Karpas-422 (cell line): ENCODE measurements around the gene TM7SF3. TPM values are rescaled to one million over a fixed set of nuclear protein-coding genes. Genes with fewer than 3 reads are reported as not detected.
A peak's percentile ranks its signal among the peaks of the same experiment; 100 is the strongest.

Experiments used
- DNase-seq: peaks from one replicate; pipeline ENCODE4 v3.0.0-alpha.2; 2015
- H2AFZ ChIP-seq: fragments of 200-600 bp; sonication (generic); 2 replicates; pipeline ENCODE4 v1.6.1; 2014; ENCODE audit warnings: antibody characterized with exemption, low read length, mixed read lengths
- H3K27ac ChIP-seq: fragments of 200-600 bp; sonication (generic); 2 replicates; pipeline ENCODE4 v1.5.1; 2014; ENCODE audit warnings: mild to moderate bottlenecking, low read length, moderate library complexity
- H3K27me3 ChIP-seq: fragments of 200-600 bp; sonication (generic); 2 replicates; pipeline ENCODE4 v1.6.1; 2014; ENCODE audit warnings: low read length, mixed read lengths
- H3K36me3 ChIP-seq: fragments of 200-600 bp; sonication (generic); 2 replicates; pipeline ENCODE4 v1.6.1; 2014; ENCODE audit warnings: low read length, mixed read lengths; ENCODE audit not compliant: insufficient read depth
- H3K4me1 ChIP-seq: fragments of 200-600 bp; sonication (generic); 2 replicates; pipeline ENCODE4 v1.6.1; 2014; ENCODE audit warnings: mild to moderate bottlenecking, low read length, mixed read lengths
- H3K4me2 ChIP-seq: fragments of 200-600 bp; sonication (generic); 2 replicates; pipeline ENCODE4 v1.6.1; 2014; ENCODE audit warnings: low read length, low read depth, mild to moderate bottlenecking; ENCODE audit not compliant: poor library complexity, severe bottlenecking
- H3K4me3 ChIP-seq: fragments of 200-600 bp; sonication (generic); 2 replicates; pipeline ENCODE4 v1.5.1; 2014; ENCODE audit warnings: mild to moderate bottlenecking, antibody characterized with exemption, low read length, mixed read lengths
- H3K79me2 ChIP-seq: fragments of 200-600 bp; sonication (generic); 2 replicates; pipeline ENCODE4 v1.6.1; 2014; ENCODE audit warnings: mild to moderate bottlenecking, low read length, mixed read lengths
- H3K9ac ChIP-seq: fragments of 200-600 bp; sonication (generic); 2 replicates; pipeline ENCODE4 v1.6.0; 2014; ENCODE audit warnings: low read length
- H3K9me2 ChIP-seq: fragments of 200-600 bp; sonication (generic), shearing (Covaris generic); replicated peaks from 2 replicates; pipeline ENCODE4 v1.6.0; 2014; ENCODE audit warnings: mild to moderate bottlenecking, low read length, moderate library complexity; ENCODE audit not compliant: insufficient read depth
- H3K9me3 ChIP-seq: fragments of 300-700, 200-600 bp; sonication (generic); 2 replicates; pipeline ENCODE4 v1.6.1; 2014; ENCODE audit warnings: low read length, mixed read lengths
- H4K20me1 ChIP-seq: fragments of 200-600 bp; sonication (generic); 2 replicates; pipeline ENCODE4 v1.6.1; 2014; ENCODE audit warnings: mild to moderate bottlenecking, antibody characterized with exemption, low read length, low read depth; ENCODE audit not compliant: insufficient read depth
- total RNA-seq: library from RNA; depleted of rRNA; stranded (reverse); fragments of >200 nt; shearing (Covaris generic); gene quantifications from 2 replicates; pipeline ENCODE4 v1.2.3, GENCODE V29; 2014; ENCODE audit warnings: low replicate concordance

TM7SF3 gene
- total RNA-seq, 1 experiment from 2014 or later, result 59.0 TPM

- Histone ChIP-seq H4K20me1 (no peaks in the 10 kb centered on the region), H3K9me2 (0 out of 2 replicates have a peak, but pooled peaks cover 6% of the 10 kb centered on the region), H3K27ac (no peak overlapping the region), H2AFZ (no peak overlapping the region), H3K36me3 (no peaks in the 10 kb centered on the region; the same call in 1 of the 2 replicates), H3K4me1 (no peaks in the 10 kb centered on the region), H3K9me3 (no peaks in the 10 kb centered on the region), H3K27me3 (no peaks in the 10 kb centered on the region), H3K4me3 (no peak overlapping the region), H3K4me2 (no peak overlapping the region), H3K79me2 (peaks cover 10% of the 10 kb centered on the region; the same call in 1 of the 2 replicates), H3K9ac (no peak overlapping the region)
- DNase-seq, result no peak
These were observed 26.4 kb downstream of the TM7SF3 start for GRCh38 chr12:26987634-26988424.

DNA sequence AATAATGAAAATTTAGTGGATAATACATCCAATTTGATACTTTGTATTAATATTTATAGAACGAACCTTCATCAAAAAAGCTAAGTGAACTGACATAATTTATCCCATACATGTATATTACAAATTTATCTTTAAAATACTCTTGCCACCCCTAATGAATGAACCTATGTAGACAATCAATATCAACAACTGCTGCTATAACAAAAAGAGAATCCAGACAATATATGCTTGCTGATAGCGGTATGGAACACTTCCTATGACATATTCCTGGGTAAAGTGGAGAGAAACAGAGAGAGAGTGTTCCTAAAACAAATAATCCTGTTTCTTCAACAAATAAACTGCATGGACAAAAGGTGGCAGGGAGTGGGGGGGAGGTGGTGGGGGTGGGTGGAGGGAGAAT, 31.3 kb downstream of the TM7SF3 start:
- Histone ChIP-seq H3K9ac (no peak overlapping the region), H4K20me1 (no peaks in the 10 kb centered on the region)

DNA sequence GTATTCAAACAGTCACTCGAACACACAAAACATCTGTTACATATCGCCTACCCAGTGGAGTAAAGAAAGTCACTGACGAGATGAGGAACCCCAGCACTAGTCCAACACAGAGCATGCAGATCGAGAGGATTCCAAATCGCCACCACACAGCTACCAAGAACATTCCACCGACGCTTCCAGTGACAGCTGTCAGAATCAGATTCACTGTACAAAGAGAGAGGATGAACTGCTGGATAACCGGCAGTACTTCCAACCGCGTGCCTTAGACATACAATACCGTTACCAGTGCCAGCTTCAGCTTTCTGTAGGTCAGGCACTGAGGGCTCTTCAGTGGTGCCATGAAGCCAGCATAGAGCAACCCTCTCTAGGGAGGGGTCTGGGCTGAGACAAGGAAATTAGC, 34.5 kb downstream of the TM7SF3 start:
- Histone ChIP-seq H3K36me3 (peaks cover 13% of the 10 kb centered on the region; the same call in 1 of the 2 replicates), H3K79me2 (0 out of 2 replicates have a peak, but pooled peaks cover 4% of the 10 kb centered on the region), H3K9me2 (no peaks in the 10 kb centered on the region), H3K27me3 (no peaks in the 10 kb centered on the region), H2AFZ (no peak overlapping the region), H3K4me3 (no peak overlapping the region), H3K4me2 (no peak overlapping the region), H3K4me1 (no peaks in the 10 kb centered on the region), H3K9me3 (no peaks in the 10 kb centered on the region), H3K9ac (no peak overlapping the region), H4K20me1 (no peaks in the 10 kb centered on the region), H3K27ac (no peak overlapping the region)
- no peak for DNase-seq

More for the DNA sequence above, 31.3 kb downstream of the TM7SF3 start:
- Histone ChIP-seq H3K4me3 (no peak overlapping the region), H3K4me1 (no peaks in the 10 kb centered on the region), H3K9me3 (no peaks in the 10 kb centered on the region), H3K79me2 (peaks cover 14% of the 10 kb centered on the region; the same call in 1 of the 2 replicates), H3K36me3 (peaks cover 7% of the 10 kb centered on the region; the same call in 1 of the 2 replicates), H3K9me2 (0 out of 2 replicates have a peak, but pooled peaks cover 6% of the 10 kb centered on the region), H3K27ac (no peak overlapping the region), H2AFZ (no peak overlapping the region), H3K4me2 (no peak overlapping the region), H3K27me3 (no peaks in the 10 kb centered on the region)
- no peak for DNase-seq

DNA sequence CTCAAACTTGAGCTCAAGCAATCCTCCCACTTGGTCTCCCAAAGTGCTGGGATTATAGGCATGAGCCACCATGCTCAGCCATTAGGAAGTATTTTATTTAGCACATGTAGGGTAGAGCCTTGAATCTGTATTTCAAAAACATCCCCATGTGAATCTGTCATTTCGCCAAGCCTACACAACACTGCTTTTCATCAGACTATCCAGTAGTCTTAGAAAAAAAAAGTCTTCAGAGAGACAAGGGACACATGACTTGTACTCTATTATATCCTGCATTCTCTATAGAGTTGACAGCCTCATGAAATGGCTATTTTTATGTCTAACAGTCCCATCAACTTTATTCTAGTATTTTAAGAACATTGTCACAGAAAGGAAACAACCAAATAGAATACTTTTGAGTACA, 35.4 kb downstream of the TM7SF3 start:
- no peaks in the 10 kb centered on the region for H3K27me3 ChIP-seq

GRCh38 chr12:26976687-26977086, 37.5 kb downstream of the TM7SF3 start:
- Histone ChIP-seq H3K4me3 (no peak overlapping the region), H3K4me2 (no peak overlapping the region), H3K27me3 (no peaks in the 10 kb centered on the region), H3K9me2 (no peaks in the 10 kb centered on the region), H3K4me1 (peaks cover 4% of the 10 kb centered on the region; the same call in 1 of the 2 replicates), H3K79me2 (0 out of 2 replicates have a peak, but pooled peaks cover 4% of the 10 kb centered on the region), H3K27ac (no peak overlapping the region), H2AFZ (no peak overlapping the region), H3K9me3 (no peaks in the 10 kb centered on the region), H3K36me3 (peaks cover 21% of the 10 kb centered on the region; the same call in 1 of the 2 replicates), H4K20me1 (no peaks in the 10 kb centered on the region), H3K9ac (no peak overlapping the region)
- no peak for DNase-seq

More for the DNA sequence above, 35.4 kb downstream of the TM7SF3 start:
- Histone ChIP-seq H2AFZ (no peak overlapping the region), H3K27ac (no peak overlapping the region), H4K20me1 (no peaks in the 10 kb centered on the region), H3K9ac (no peak overlapping the region), H3K4me1 (no peaks in the 10 kb centered on the region), H3K9me3 (no peaks in the 10 kb centered on the region), H3K36me3 (peaks cover 19% of the 10 kb centered on the region; the same call in 1 of the 2 replicates), H3K4me3 (no peak overlapping the region), H3K4me2 (no peak overlapping the region), H3K9me2 (no peaks in the 10 kb centered on the region), H3K79me2 (0 out of 2 replicates have a peak, but pooled peaks cover 4% of the 10 kb centered on the region)
- DNase-seq, result no peak

DNA sequence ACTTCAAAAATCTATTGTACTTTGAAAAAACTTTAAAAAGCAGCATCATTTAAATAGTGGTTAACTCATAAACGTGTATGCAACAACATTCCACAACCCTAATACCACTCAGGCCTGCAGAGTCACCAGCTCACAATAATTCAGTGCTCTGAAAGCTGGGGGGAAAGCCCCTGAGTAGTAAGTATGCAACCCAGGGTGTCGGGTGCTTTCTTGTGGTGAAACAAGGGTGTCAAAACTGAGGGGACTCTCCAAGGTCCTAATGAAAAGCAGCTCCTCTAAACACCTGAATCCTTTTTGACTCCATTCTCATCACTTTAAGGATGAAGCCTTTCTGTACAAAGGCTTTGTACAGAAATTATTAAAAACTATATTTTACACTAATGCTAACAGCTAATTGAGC, 42.2 kb downstream of the TM7SF3 start:
- DNase-seq, result no peak
- Histone ChIP-seq H4K20me1 (no peaks in the 10 kb centered on the region), H3K27me3 (no peaks in the 10 kb centered on the region), H2AFZ (no peak overlapping the region), H3K9ac (no peak overlapping the region), H3K9me3 (no peaks in the 10 kb centered on the region), H3K4me2 (no peak overlapping the region), H3K79me2 (no peaks in the 10 kb centered on the region), H3K4me3 (no peak overlapping the region), H3K27ac (peak overlapping the region; percentile 16), H3K36me3 (peaks cover 30% of the 10 kb centered on the region; the same call in 1 of the 2 replicates), H3K9me2 (no peaks in the 10 kb centered on the region), H3K4me1 (peaks cover 11% of the 10 kb centered on the region)

- Histone ChIP-seq H3K4me1 (peaks cover 11% of the 10 kb centered on the region), H3K27ac (no peak overlapping the region), H3K9me2 (no peaks in the 10 kb centered on the region), H3K27me3 (no peaks in the 10 kb centered on the region), H3K79me2 (no peaks in the 10 kb centered on the region), H3K9me3 (no peaks in the 10 kb centered on the region), H4K20me1 (no peaks in the 10 kb centered on the region), H3K4me3 (no peak overlapping the region), H3K36me3 (peaks cover 32% of the 10 kb centered on the region), H3K4me2 (no peak overlapping the region), H3K9ac (no peak overlapping the region), H2AFZ (no peak overlapping the region)
- DNase-seq, result no peak
These were observed 44.0 kb downstream of the TM7SF3 start for GRCh38 chr12:26970136-26970535.

DNA sequence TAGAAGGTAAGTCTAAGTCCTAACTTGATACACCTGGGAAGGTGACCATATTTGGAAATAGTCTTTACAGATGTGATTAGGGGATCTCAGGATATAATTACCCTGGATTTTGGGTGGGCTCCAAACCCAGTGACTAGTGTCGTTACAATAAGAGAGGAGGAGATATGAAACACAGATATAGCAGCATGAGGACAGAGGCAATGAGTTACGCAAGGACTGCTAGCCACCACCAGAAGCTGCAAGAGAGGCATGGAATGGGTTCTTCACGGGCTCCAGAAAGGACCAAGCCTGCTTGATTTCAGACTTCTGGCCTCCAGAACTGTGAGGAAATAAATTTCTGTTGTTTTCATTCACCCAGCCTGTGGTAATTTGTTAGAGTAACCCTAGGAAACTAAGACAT, 47.3 kb downstream of the TM7SF3 start:
- no peaks in the 10 kb centered on the region for H3K27me3 ChIP-seq
- no peaks in the 10 kb centered on the region for H4K20me1 ChIP-seq
- H3K4me2 ChIP-seq, result no peak overlapping the region
- no peaks in the 10 kb centered on the region for H3K9me2 ChIP-seq
- DNase-seq, result no peak
- H3K9ac ChIP-seq, result no peak overlapping the region
- H2AFZ ChIP-seq, result no peak overlapping the region
- H3K9me3 ChIP-seq, result no peaks in the 10 kb centered on the region
- no peak overlapping the region for H3K4me3 ChIP-seq
- peaks cover 8% of the 10 kb centered on the region for H3K4me1 ChIP-seq
- H3K36me3 ChIP-seq, result peaks cover 47% of the 10 kb centered on the region
- H3K79me2 ChIP-seq, result peaks cover 6% of the 10 kb centered on the region
- H3K27ac ChIP-seq, result no peak overlapping the region
